ENCODE results near the gene B4GALT5.

Gene B4GALT5

GRCh38 chr20:49701916-49702315 lies 11.8 kb downstream of the B4GALT5 start:
- Histone ChIP-seq H3K36me3 (no peaks in the 10 kb centered on the region), H3K9me3 (no peaks in the 10 kb centered on the region), H3K27me3 (no peaks in the 10 kb centered on the region), H3K4me1 (ENCODE audit: control insufficient read depth in 1 of 2, insufficient read depth in 1 of 2, low read depth in 1 of 2, low read length in 1 of 2) (peaks cover 96 to 100% of the 10 kb centered on the region in 2 experiments), H3K4me3 (ENCODE audit: low read depth in 1 of 2, low read length in 1 of 2) (no peak overlapping the region), H3K27ac (peak overlapping the region; percentile 96)
- no peak for TF ChIP-seq CTCF (IDR thresholded peaks at IDR 0.05)

GRCh38 chr20:49701241-49701790 lies 12.4 kb downstream of the B4GALT5 start:
- no peak overlapping the region for H3K4me3 ChIP-seq (ENCODE audit: low read depth in 1 of 2, low read length in 1 of 2)
- no peaks in the 10 kb centered on the region for H3K27me3 ChIP-seq
- peak overlapping the region; percentile 96 for H3K27ac ChIP-seq
- TF ChIP-seq CTCF (IDR thresholded peaks at IDR 0.05): no peak
- H3K36me3 ChIP-seq: no peaks in the 10 kb centered on the region
- peaks cover 96 to 100% of the 10 kb centered on the region in 2 experiments for H3K4me1 ChIP-seq (ENCODE audit: control insufficient read depth in 1 of 2, insufficient read depth in 1 of 2, low read depth in 1 of 2, low read length in 1 of 2)
- no peaks in the 10 kb centered on the region for H3K9me3 ChIP-seq

- no peak for TF ChIP-seq CTCF (IDR thresholded peaks at IDR 0.05)
- H3K4me3 ChIP-seq (ENCODE audit: low read depth in 1 of 2, low read length in 1 of 2): no peak overlapping the region
Measured at GRCh38 chr20:49700411-49701185, 13.1 kb downstream of the B4GALT5 start.

GRCh38 chr20:49699200-49699992 lies 14.3 kb downstream of the B4GALT5 start:
- H3K27ac ChIP-seq: peak overlapping the region; percentile 96
- no peaks in the 10 kb centered on the region for H3K9me3 ChIP-seq
- no peaks in the 10 kb centered on the region for H3K36me3 ChIP-seq
- no peaks in the 10 kb centered on the region for H3K27me3 ChIP-seq
- H3K4me1 ChIP-seq (ENCODE audit: control insufficient read depth in 1 of 2, insufficient read depth in 1 of 2, low read depth in 1 of 2, low read length in 1 of 2): peaks cover 95 to 100% of the 10 kb centered on the region in 2 experiments
- peak overlapping the region; percentile 6 to 28 for H3K4me3 ChIP-seq (ENCODE audit: low read depth in 1 of 2, low read length in 1 of 2)
- no peak for TF ChIP-seq CTCF (IDR thresholded peaks at IDR 0.05)

More at GRCh38 chr20:49700411-49701185, 13.1 kb downstream of the B4GALT5 start:
- H3K27ac ChIP-seq: peak overlapping the region; percentile 96
- H3K27me3 ChIP-seq: no peaks in the 10 kb centered on the region
- H3K9me3 ChIP-seq: no peaks in the 10 kb centered on the region
- H3K36me3 ChIP-seq: no peaks in the 10 kb centered on the region
- H3K4me1 ChIP-seq (ENCODE audit: control insufficient read depth in 1 of 2, insufficient read depth in 1 of 2, low read depth in 1 of 2, low read length in 1 of 2): peaks cover 95 to 100% of the 10 kb centered on the region in 2 experiments

GRCh38 chr20:49698477-49698876 lies 15.2 kb downstream of the B4GALT5 start:
- TF ChIP-seq CTCF (IDR thresholded peaks at IDR 0.05): no peak
- peaks cover 95 to 100% of the 10 kb centered on the region in 2 experiments for H3K4me1 ChIP-seq (ENCODE audit: control insufficient read depth in 1 of 2, insufficient read depth in 1 of 2, low read depth in 1 of 2, low read length in 1 of 2)
- H3K27ac ChIP-seq: peak overlapping the region; percentile 96
- H3K9me3 ChIP-seq: no peaks in the 10 kb centered on the region
- H3K27me3 ChIP-seq: no peaks in the 10 kb centered on the region
- H3K4me3 ChIP-seq (ENCODE audit: low read depth in 1 of 2, low read length in 1 of 2): peak overlapping the region; percentile 28 to 29
- H3K36me3 ChIP-seq: no peaks in the 10 kb centered on the region

Data from neutrophil (primary cell).